ENCODE results near the gene GLB1L2.
"Not testable (repeated sequence)": the region's sequence is repeated elsewhere in the genome, so short reads cannot be mapped to it uniquely, and the experiment has no call there.

Gene GLB1L2

DNA sequence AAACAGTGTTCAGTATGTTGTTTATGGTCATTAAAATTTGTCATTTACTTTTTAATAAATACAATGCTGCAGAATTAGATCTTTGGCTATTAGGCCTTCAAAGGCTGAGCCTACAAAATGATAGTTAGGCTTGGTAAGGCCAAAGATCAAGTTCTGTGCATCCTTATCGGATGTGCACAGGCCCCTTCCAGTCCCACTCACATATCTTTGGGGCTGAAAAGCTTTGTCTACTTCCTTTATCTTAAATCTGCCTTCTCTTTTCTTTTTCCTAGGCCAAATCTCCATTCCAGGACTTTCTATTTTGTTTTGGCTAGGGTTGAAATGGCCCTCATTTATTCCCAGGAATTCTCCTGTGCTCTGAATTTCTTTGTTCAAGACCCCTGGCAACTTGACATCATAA lies 3.4 kb upstream of the GLB1L2 start:
- no peak for DNase-seq (ENCODE audit: low spot score)

DNA sequence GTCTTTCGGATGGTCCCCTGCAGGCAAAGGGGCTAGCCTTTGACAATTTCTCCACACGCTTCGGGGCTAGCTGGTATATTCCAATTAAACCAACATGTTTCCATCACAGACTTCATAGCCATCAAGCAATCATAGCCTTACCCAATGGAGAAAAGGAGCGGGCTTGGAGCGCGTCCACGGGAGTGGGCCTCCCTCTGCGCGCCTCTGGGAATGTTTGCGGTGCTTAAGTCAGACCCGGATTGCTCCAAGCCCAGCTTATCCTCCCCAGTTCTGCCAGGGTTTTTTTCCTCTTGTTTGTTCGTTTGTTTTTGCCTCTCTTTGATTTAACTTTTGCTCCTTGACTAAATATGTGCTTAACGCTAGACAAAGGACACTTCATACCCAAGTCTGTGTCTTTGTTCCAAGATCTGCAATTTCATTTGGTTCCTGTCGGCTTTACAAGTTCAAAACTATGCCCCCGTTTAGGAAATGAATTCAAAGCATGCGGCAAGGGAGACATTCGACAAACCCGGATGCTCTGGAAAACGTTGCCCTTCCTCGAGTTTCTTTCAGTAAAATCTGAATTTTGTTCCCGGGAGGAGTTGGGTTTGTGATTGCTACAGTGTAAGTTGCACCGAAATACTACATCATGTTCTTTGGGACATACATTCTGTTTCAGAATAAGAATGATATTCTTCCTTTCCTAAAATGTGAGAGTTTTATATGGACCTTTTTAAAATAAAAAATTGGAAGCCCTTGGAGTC lies 1.0 kb upstream of the GLB1L2 start:
- DNase-seq (ENCODE audit: low spot score), result no peak

DNA sequence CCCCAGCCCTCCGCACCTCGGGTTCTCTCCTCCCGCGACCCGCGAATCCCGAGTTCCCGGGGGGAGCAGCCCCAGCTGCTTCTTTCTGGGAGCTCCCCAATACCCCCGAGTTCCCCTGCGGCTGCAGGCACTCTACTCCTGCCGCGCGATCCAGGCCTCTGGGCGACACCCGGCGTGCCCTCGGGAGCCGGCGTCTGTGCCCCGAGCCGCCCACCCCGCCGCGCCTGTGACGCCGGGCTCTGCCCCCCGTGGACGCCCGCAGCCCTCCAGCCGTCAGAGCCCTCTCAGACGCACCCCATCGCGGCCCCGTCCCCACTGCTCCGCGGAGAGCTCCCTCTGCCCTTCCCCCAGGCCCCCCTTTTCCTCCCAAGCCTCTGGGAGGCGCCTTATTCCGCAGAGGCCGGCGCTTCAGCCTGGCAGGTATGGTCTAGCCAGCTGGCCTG lies 422 bp downstream of the GLB1L2 start:
- no peak for DNase-seq (ENCODE audit: low spot score)

DNA sequence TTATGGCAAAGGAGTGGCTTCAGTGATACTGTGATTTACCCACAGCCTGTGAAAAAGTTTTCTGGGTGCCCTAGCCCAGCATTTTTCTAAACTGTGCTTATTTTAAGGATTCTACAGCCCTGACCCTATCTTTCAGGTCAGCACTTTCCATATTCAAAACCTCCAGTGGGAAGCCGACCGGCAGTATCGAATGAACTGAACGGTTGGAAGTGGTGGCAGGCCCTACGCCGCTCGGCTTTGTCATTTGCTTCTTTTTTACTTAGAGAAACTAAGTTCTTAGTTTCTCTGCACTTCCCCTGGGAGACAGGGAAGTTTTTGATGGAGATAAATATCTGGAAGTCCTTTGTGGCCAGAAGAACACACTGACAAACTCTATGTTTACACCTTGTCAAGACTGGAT lies 994 bp downstream of the GLB1L2 start:
- DNase-seq (ENCODE audit: low spot score), result no peak

DNA sequence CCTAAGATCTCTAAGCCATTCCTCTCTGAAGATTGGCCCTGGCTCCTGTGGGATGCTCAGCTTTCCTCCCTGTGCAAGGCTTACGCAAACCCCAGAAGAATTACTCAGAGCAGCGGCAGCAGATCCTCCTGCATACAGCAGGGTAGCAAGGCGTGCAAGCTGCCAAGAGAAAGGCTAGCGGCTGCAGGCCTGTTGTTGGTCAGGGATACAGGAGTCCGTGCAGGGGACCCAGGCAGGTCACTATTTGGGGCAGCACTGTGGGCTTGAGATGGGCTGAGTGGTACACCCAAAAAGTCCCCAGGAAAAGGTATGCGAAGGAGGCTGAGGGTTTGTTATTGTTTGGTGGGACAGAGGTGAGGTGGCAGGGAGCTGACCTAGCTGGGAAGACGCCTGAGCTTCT lies 1.5 kb downstream of the GLB1L2 start:
- no peak for DNase-seq (ENCODE audit: low spot score)

DNA sequence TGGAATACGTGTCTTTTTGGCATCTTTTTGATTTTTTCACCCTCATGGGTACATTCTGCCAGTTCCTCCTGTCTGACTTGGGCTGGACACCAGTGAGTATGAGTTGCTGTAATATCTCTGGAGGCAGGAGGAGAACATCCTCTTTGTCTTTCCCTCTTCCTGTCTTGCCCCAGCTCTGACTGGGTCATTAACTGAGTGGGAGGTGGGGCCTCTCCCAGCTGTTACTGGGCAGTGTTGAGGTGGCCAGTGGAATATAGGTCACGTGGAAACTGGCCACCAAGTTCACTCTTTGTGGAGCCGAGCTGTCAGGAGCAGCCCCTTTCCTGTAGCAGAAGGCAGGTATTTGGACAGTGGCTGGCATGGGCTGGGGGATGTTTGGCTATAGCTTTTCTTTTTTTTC lies 2.2 kb downstream of the GLB1L2 start:
- no peak for DNase-seq (ENCODE audit: low spot score)

DNA sequence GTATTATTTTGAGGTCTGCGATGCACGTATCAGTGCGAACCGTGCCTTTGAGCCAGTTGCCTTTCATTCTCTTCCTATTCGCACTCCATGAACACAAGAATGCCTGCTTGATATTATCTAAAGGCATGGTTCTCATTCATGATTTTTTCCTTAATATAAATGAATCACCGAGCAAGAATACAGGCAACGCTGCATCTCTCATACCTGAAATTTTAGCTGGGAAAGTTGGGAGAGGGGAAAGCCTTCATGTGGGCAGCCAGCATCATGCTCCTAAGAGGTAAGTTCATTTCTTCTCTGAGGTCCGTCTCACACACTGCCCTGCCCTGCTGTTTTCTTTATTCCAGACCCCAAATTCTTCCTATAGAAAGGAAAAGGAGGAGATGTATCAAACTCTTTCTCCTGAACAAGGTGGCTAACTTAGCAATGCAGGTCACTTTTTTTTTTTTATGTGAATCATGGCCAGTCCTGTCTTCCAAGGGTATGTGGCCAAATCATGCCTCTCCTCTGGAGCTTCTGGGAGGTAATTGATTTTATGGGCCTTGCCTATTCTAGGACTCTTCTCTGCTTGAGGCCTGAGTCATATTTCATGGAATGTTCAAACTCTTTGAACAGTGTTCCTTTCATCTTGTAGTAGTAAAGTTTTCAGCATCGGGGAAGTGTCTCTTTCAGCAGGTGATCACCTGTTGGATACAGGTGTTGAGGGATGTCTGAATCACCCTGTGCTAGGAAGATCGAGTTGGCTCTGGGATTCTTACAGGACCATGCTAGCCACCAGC lies 3.2 kb downstream of the GLB1L2 start:
- DNase-seq (ENCODE audit: low spot score), result no peak

DNA sequence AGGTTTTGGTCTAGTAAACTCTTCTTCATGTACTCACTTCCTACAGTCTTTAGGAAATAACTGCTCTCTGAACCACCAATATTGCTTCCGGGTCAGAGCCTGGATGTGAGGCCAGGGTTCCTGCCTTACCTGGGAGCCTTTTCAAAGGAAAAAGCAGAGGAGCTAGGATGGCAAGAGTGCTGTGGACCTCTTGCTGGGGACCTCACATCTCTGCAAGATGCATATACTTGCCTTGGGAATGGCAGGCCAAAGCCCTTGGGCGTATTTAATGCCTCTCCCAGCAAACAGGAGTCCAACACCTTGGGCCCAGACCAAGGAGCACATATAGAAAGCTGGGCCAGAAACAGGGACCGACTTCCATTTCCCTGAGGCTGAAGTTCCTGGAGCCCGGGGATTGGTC lies 5.3 kb downstream of the GLB1L2 start:
- no peak for DNase-seq (ENCODE audit: low spot score)

DNA sequence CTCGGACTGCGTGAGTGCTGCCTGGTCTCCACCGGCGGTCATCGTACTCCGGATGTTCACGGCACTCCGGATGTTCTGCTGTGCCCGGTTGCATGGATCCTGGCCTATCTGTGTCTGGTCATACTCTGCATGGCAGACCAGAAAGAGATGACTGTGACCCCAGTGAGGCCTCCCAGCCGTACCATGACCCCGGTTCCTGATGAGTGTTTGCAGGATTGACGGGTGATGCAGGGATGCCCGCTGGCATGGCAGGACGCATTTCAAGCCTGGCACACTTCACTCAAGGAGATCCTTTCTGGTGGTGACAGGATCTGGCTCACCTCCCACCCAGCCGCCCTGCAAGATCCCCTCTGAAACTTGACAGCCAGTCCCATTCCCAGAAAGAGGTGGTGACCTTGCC lies 6.3 kb downstream of the GLB1L2 start:
- DNase-seq (ENCODE audit: low spot score), result no peak

DNA sequence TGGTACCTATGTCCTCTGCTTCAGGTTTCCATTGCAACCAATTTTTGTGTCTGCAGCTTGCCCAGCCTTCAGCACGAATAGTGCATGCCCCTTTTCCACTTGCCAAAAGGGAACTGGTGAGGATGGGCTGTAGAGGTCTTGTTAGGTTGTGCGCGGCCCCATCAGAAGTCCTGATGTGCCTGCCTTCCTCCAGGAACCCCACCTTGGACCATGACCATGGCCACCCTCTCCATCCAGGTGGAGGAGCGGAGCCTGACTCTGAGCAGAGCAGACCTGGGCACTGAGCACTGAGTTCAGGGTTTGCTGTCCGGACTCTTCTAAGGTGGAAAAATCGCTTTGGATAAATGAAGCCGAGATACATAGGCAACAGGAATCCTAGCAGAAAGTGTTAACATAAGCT lies 6.9 kb downstream of the GLB1L2 start:
- no peak for DNase-seq (ENCODE audit: low spot score)

DNA sequence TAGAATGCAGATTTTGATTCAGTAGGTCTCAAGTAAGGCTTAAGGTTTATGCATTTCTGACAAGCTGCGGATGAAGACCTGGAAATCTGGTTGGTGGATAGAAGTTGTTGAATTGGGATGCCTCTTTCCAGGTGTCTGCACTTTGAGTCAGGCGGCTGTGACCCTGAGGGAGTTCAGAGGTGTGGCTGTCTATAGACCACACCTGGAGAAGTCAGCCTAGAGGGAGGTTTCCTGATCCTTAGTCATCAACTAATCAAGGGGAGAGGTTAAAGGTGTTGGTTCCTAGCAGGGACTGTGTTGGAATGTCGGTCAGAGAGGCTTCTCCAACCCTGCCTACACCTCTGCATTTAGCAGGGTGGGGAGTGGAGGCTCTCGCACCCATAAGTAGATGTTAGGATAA lies 8.0 kb downstream of the GLB1L2 start:
- DNase-seq (ENCODE audit: low spot score), result no peak

DNA sequence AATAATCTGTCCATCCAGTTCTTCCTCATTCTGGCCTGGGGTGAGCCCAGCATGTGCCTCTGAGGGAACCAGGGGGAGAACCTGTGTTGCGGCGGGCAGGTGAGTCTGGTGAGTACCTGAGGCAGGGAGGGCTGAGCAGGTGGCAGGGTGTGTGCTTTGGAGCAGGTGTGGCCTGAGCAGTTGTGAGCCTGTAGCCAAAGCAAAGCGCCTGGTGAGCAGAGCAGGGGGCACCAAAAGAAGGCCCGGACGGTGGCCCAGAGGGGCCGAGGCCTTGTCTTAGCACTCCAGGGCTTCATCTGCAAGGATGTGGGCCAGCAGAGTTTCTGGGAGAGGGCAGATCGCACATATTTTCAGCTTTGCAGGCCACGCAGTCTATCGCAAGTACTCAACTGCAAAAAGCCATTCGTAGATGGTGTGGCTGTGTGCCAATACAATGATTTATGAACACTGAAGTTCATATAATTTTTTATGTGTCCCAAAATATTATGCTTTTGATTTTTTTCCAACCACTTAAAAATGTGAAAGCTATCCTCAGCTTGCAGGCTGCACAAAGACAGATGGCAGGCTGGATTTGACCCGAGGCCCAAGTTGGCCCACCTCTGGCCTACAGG lies 8.7 kb downstream of the GLB1L2 start:
- no peak for DNase-seq (ENCODE audit: low spot score)

DNA sequence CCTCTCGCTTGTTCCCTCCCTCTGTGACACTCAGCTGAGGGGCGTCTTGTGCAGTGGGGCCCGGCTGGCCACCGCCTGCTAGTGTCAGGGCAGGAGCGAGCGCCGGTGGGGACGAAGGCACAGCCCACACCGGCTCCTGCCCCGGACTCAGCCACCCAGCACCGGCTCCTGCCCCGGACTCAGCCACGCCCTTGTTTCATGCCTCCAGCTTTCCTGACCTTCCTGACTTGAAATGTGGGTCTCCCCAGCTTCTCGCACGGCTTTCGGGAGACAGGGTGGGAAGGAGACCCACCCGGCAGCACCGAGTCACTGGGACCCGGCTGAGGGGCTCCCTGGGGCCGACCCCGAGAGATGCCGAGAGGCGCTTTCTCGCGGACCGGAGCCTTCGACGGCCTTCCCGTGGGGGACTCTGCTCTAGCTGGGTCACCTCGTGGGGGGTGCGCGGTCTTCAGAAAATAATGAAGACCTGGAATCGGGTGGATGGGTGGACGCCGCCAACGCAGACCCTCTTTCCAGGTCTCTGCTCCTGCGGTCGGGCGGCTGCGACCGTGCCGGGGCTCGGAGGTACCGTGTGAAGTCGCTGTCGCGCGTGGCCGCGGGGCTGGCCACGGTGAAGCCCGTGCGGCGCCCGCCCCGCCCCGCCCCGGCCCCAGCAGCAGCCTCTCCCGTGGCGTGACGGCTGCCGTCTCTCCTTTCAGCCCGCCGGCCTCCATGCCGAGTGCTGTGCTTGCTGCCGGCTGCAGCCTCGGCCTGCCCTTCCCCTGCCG lies 10.2 kb downstream of the GLB1L2 start:
- DNase-seq (ENCODE audit: low spot score), result no peak

DNA sequence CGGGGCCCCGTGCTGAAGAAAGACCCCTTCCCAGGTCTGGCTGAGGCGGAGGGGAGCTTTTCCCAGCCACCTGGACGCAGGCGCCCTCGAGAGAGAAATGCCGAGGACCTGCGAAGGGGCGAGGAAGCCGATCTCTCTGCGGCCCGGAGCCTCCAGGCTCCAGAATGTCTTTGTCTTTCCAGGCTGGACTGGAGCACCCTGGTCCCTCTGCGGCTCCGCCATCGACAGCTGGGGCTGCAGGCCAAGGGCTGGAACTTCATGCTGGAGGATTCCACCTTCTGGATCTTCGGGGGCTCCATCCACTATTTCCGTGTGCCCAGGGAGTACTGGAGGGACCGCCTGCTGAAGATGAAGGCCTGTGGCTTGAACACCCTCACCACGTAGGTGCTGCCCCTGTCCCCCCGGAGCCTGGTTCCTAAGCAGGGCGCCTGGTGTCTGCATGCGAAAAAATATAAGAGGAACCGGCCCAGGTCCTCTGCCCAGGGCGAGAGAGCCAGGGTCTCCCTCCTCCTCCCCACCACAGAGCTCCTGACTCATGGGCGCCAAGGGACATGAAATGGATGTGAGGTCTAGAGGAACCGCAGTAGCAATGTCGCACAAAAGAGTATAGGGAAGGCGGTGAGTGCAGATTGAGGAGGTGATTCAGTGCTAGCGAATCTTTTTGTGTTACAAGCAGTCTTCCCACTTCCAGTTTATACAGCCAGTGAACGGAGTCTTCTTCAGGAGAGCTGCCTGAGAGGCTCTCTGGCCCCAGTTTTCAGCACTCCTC lies 11.0 kb downstream of the GLB1L2 start:
- no peak for DNase-seq (ENCODE audit: low spot score)

DNA sequence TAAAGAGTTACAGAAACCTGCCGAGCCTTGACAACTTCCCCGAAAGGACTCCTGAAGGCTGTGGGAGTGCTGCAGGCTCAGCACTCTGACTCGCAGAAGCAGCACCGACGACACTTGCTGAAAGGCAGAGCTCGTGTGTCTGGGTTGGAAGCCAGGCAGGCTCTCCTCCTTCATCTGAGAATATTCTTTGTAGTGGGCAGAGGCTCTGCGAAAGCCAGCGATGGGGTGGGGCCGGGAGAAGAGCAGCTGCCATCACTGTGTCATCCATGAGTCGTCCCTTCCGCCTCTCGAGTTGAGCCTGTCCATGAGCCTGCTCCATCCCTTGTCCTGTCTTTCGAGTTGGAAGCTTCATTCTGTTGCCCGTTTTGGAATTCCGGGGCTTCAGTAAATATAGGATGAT lies 11.9 kb downstream of the GLB1L2 start:
- no peak for DNase-seq (ENCODE audit: low spot score)

DNA sequence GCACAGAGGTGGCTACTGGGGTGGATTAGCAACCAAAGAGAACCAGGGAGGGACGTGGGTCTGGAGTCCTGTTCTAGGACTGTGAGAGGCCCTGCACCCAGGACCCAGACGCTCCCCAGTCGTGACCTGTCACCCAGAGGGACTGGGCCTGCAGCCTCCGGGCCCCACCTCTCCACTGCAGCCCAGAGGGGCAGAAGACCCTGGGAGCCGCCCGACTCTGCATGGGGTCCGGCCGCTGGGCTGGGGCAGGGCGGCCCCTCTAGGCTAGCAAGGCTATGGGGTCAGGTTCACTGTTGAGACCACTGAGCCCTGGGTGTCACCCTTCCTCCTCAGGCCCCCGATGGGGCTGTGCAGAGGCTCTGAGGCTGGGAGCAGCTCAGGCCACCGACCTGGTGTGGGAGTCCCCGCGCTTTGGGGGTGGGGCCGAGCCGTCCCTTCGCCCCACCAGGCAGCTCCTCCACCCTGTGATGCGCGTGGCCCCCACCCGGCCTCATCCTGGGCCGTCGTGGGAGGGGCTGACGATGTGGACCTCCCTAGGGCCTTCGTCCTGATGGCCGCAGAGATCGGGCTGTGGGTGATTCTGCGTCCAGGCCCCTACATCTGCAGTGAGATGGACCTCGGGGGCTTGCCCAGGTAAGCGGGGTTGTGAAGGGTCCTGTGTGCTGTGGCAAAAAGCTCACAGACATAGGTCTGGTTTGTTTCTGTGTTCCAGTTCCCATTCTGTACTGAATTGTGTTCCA lies 12.9 kb downstream of the GLB1L2 start:
- DNase-seq (ENCODE audit: low spot score), result not testable (repeated sequence)

DNA sequence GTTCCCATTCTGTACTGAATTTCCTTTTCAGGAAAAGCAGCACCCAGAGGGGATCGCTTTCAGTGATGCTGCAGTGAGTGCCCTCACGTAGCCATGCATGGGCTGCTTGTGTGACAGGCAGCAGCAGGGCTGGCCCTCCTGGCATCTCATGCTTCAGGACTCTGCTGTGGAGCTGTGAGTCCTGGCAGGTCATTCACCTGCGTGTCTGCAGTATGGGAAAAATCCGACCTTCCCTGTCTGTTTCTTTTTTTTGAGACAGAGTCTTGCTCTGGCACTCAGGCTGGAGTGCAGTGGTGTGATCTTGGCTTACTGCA lies 13.4 kb downstream of the GLB1L2 start:
- no peak for DNase-seq (ENCODE audit: low spot score)

DNA sequence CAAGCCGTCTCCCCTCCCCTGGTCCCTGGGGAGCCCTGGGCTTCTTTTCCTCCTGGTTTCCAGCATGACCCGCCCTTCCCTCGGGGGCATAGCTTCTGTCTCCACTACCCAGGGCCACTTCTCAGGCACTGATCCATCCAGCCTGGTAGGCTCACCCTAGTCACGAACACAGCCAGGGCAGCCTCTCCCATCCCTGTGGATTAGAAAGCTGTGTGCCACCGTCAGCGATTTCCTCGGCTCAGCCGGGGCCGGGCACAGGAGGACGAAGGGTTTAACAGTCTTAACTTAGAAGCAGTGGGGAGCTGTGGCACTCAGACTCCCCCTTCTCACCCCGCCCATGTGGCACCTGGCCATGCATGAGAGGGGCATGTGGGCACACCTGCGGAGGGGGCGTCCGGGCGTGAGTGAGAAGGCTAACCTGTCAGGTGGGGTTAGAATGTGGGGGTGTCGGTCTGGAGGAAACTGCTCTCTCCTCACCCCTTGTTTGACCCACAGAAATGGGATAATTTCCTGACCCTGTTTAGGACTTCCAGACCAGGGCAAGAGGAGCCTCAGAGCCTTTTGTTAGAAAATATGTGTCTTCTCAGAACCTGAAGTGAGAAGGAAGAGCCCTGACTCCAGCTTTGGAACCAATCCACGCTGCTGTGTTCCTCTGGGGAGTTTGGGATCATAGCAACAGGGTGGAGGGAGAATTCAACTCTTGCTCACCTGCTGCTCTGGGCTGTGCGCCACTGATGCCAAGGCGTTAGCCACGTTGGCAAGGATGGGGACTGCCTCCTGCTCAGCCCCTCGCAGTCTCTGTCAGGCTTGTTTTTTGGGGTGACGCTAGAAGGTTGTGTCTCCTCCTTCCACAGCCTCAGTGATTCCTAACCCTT lies 14.6 kb downstream of the GLB1L2 start:
- DNase-seq (ENCODE audit: low spot score), result no peak

DNA sequence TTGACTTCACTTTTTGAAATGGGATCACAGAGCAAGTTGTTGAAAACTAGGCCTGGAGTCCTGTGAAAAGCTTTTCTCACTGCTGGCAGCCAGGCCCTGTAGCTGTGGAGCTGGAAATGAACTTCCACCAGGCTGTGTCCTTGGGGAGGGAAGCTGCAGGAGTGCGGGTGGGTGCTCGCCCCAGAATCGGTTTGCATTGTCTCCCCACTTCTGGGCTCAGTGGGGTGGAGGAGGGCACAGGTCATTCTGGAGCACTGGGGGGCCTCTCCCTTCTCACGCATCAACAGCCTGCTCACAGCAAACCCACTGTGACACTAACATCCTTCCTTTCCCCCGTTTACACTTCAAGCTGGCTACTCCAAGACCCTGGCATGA lies 15.2 kb downstream of the GLB1L2 start:
- DNase-seq (ENCODE audit: low spot score), result no peak

DNA sequence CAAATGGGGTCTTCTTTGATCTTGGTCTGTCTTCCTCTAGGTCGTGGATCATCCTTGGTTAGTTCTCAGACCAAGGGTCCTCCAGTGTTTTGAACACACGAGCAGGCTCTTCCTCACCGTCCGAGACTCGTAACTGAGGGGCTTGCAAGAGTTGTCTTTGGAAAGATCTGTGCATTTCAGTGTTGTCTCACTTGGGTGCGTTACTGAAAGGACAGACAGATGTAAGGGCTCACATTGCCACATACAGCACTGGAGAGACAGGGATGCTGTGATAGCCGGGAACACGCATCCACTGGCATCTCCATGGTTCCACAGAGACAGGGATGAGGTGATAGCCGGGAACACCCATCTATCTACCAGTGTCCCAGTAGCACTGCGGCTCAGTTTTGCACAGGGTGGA lies 15.7 kb downstream of the GLB1L2 start:
- no peak for DNase-seq (ENCODE audit: low spot score)
